ENCODE data around the gene STX4.

STX4 gene

GRCh38 chr16:31061126-31061812, 27.9 kb downstream of the STX4 start:
- Histone ChIP-seq H3K4me3 (ENCODE audit: low read length) (no peak overlapping the region), H3K36me3 (ENCODE audit: insufficient read depth, low read depth, low read length) (peaks cover 42% of the 10 kb centered on the region), H3K4me1 (ENCODE audit: insufficient read depth, low read length) (no peaks in the 10 kb centered on the region), H3K27me3 (ENCODE audit: insufficient read depth, low read length) (no peaks in the 10 kb centered on the region), H3K27ac (ENCODE audit: low read length) (no peak overlapping the region), H3K9ac (ENCODE audit: low read depth, low read length) (no peak overlapping the region), H3K9me3 (ENCODE audit: insufficient read depth, low read depth, low read length) (no peaks in the 10 kb centered on the region)

DNA sequence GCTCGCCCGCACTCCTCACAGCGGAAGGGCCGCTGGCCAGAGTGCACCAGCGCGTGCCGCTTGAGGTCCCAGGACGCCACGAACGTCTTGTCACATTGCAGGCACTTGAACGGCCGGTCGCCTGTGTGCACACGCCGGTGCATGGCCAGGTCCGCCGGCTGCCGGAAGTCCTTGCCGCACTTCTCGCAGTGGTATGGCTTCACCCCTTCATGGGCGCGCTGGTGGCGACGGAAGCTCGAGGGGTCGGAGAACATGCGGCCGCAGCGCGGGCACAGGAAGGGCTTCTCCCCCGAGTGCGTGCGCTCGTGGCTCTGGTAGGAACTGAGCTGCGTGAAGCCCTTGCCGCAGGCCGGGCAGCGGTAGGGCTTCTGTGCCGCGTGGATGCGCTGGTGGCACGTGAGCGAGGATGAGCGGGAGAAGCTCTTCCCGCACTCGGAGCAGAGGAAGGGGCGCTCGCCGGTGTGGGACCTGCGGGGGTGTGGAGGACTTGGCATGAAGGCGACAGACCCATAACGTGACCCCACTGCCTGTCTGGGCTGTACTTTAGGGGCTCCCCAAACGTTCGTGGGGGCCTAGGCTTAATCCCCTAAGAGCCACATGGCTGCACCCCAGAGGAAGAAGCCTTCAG, 28.6 kb downstream of the STX4 start:
- Histone ChIP-seq H3K9ac (ENCODE audit: low read depth, low read length) (no peak overlapping the region), H3K27ac (ENCODE audit: low read length) (no peak overlapping the region), H3K4me1 (ENCODE audit: insufficient read depth, low read length) (no peaks in the 10 kb centered on the region), H3K36me3 (ENCODE audit: insufficient read depth, low read depth, low read length) (peaks cover 42% of the 10 kb centered on the region), H3K27me3 (ENCODE audit: insufficient read depth, low read length) (no peaks in the 10 kb centered on the region), H3K9me3 (ENCODE audit: insufficient read depth, low read depth, low read length) (no peaks in the 10 kb centered on the region), H3K4me3 (ENCODE audit: low read length) (no peak overlapping the region)

GRCh38 chr16:31063495-31063842, 30.1 kb downstream of the STX4 start:
- H3K9me3 ChIP-seq (ENCODE audit: insufficient read depth, low read depth, low read length): no peaks in the 10 kb centered on the region
- H3K4me3 ChIP-seq (ENCODE audit: low read length): no peak overlapping the region
- no peak overlapping the region for H3K27ac ChIP-seq (ENCODE audit: low read length)
- peaks cover 42% of the 10 kb centered on the region for H3K36me3 ChIP-seq (ENCODE audit: insufficient read depth, low read depth, low read length)
- no peaks in the 10 kb centered on the region for H3K4me1 ChIP-seq (ENCODE audit: insufficient read depth, low read length)
- no peak overlapping the region for H3K9ac ChIP-seq (ENCODE audit: low read depth, low read length)
- no peaks in the 10 kb centered on the region for H3K27me3 ChIP-seq (ENCODE audit: insufficient read depth, low read length)

DNA sequence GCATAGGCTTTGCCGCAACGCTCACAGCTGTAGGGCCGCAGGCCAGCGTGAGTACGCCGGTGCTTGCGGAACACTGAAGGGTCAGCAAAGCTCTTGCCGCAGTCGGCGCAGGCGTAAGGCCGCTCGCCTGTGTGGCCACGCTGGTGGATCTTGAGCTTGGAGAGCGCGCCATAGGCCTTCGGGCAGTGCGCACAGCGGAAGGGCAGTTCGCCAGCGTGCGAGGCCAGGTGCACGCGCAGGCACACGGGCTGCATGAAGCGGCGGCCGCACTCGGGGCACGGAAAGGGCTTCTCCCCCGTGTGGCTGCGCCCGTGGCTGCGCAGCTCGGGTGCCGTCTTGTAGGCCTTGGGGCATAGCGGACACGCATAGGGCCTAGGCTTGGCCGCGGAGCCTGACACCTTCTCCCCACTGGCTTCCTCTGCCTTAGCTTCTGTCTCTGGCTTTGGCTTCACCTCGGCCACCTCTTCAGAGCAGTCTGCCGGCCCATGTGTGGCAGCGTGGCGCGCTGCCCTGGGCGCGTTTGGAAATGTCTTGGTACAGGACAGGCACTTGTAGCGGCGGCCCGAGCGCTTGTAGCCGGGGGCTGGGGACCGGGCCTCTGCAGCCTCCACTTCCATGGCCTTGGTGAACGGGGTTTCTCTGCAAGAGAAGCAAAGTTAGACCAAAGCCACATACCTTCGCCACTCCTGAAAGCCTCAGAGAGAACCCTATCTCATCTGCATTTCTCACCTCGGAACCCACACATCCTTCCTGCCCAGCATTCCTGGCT, 30.7 kb downstream of the STX4 start:
- Histone ChIP-seq H3K4me3 (ENCODE audit: low read length) (no peak overlapping the region), H3K9me3 (ENCODE audit: insufficient read depth, low read depth, low read length) (no peaks in the 10 kb centered on the region), H3K36me3 (ENCODE audit: insufficient read depth, low read depth, low read length) (peaks cover 42% of the 10 kb centered on the region), H3K4me1 (ENCODE audit: insufficient read depth, low read length) (no peaks in the 10 kb centered on the region), H3K9ac (ENCODE audit: low read depth, low read length) (no peak overlapping the region), H3K27me3 (ENCODE audit: insufficient read depth, low read length) (no peaks in the 10 kb centered on the region), H3K27ac (ENCODE audit: low read length) (no peak overlapping the region)

GRCh38 chr16:31064882-31065461, 31.6 kb downstream of the STX4 start:
- H3K9ac ChIP-seq (ENCODE audit: low read depth, low read length): no peak overlapping the region
- H3K27ac ChIP-seq (ENCODE audit: low read length): no peak overlapping the region
- no peak overlapping the region for H3K4me3 ChIP-seq (ENCODE audit: low read length)
- H3K36me3 ChIP-seq (ENCODE audit: insufficient read depth, low read depth, low read length): peaks cover 37% of the 10 kb centered on the region; the same call in 1 of the 2 replicates
- no peaks in the 10 kb centered on the region for H3K4me1 ChIP-seq (ENCODE audit: insufficient read depth, low read length)
- H3K9me3 ChIP-seq (ENCODE audit: insufficient read depth, low read depth, low read length): no peaks in the 10 kb centered on the region
- H3K27me3 ChIP-seq (ENCODE audit: insufficient read depth, low read length): no peaks in the 10 kb centered on the region

DNA sequence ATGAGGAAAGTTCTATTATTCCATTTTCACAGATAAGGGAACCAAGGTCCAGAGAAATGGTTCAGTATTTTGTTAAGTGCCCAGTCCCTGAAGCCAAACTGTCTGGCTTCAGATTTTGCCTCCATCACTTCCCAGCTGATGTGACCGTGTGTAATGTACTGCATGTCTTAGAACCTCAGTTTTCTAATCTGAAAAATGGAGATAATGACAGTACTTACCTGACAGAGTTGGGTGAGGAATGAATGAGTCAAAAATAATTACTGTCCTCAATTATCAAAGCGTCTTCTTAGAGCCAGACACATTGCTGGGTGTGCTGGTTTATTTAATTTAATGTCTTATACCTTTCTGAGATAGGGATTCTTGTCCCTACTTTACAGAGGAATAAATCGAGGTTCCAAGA, 34.0 kb downstream of the STX4 start:
- H3K36me3 ChIP-seq (ENCODE audit: insufficient read depth, low read depth, low read length): peaks cover 17% of the 10 kb centered on the region; the same call in 1 of the 2 replicates
- no peak overlapping the region for H3K27ac ChIP-seq (ENCODE audit: low read length)
- peaks cover 6% of the 10 kb centered on the region for H3K4me1 ChIP-seq (ENCODE audit: insufficient read depth, low read length)
- no peak overlapping the region for H3K9ac ChIP-seq (ENCODE audit: low read depth, low read length)
- no peak overlapping the region for H3K4me3 ChIP-seq (ENCODE audit: low read length)
- H3K9me3 ChIP-seq (ENCODE audit: insufficient read depth, low read depth, low read length): no peaks in the 10 kb centered on the region
- no peaks in the 10 kb centered on the region for H3K27me3 ChIP-seq (ENCODE audit: insufficient read depth, low read length)

GRCh38 chr16:31071861-31072260, 38.5 kb downstream of the STX4 start:
- Histone ChIP-seq H3K27me3 (ENCODE audit: insufficient read depth, low read length) (no peaks in the 10 kb centered on the region), H3K27ac (ENCODE audit: low read length) (no peak overlapping the region), H3K9ac (ENCODE audit: low read depth, low read length) (peak overlapping the region; percentile 85), H3K36me3 (ENCODE audit: insufficient read depth, low read depth, low read length) (peaks cover 9% of the 10 kb centered on the region), H3K4me1 (ENCODE audit: insufficient read depth, low read length) (peaks cover 6% of the 10 kb centered on the region), H3K4me3 (ENCODE audit: low read length) (peak overlapping the region; percentile 89), H3K9me3 (ENCODE audit: insufficient read depth, low read depth, low read length) (no peaks in the 10 kb centered on the region)

- peak overlapping the region; percentile 41 for H3K27ac ChIP-seq (ENCODE audit: low read length)
- peak overlapping the region; percentile 89 for H3K4me3 ChIP-seq (ENCODE audit: low read length)
- peak overlapping the region; percentile 85 for H3K9ac ChIP-seq (ENCODE audit: low read depth, low read length)
- peaks cover 17% of the 10 kb centered on the region for H3K36me3 ChIP-seq (ENCODE audit: insufficient read depth, low read depth, low read length)
- H3K4me1 ChIP-seq (ENCODE audit: insufficient read depth, low read length): peaks cover 6% of the 10 kb centered on the region
- no peaks in the 10 kb centered on the region for H3K27me3 ChIP-seq (ENCODE audit: insufficient read depth, low read length)
- H3K9me3 ChIP-seq (ENCODE audit: insufficient read depth, low read depth, low read length): no peaks in the 10 kb centered on the region
Observed at GRCh38 chr16:31072540-31073141, 39.3 kb downstream of the STX4 start.

GRCh38 chr16:31073142-31073969, 40.0 kb downstream of the STX4 start:
- peak overlapping the region; percentile 41 for H3K27ac ChIP-seq (ENCODE audit: low read length)
- no peaks in the 10 kb centered on the region for H3K27me3 ChIP-seq (ENCODE audit: insufficient read depth, low read length)
- H3K9me3 ChIP-seq (ENCODE audit: insufficient read depth, low read depth, low read length): no peaks in the 10 kb centered on the region
- H3K4me1 ChIP-seq (ENCODE audit: insufficient read depth, low read length): peaks cover 6% of the 10 kb centered on the region
- H3K9ac ChIP-seq (ENCODE audit: low read depth, low read length): peak overlapping the region; percentile 85
- H3K36me3 ChIP-seq (ENCODE audit: insufficient read depth, low read depth, low read length): peaks cover 24% of the 10 kb centered on the region
- peak overlapping the region; percentile 89 for H3K4me3 ChIP-seq (ENCODE audit: low read length)

DNA sequence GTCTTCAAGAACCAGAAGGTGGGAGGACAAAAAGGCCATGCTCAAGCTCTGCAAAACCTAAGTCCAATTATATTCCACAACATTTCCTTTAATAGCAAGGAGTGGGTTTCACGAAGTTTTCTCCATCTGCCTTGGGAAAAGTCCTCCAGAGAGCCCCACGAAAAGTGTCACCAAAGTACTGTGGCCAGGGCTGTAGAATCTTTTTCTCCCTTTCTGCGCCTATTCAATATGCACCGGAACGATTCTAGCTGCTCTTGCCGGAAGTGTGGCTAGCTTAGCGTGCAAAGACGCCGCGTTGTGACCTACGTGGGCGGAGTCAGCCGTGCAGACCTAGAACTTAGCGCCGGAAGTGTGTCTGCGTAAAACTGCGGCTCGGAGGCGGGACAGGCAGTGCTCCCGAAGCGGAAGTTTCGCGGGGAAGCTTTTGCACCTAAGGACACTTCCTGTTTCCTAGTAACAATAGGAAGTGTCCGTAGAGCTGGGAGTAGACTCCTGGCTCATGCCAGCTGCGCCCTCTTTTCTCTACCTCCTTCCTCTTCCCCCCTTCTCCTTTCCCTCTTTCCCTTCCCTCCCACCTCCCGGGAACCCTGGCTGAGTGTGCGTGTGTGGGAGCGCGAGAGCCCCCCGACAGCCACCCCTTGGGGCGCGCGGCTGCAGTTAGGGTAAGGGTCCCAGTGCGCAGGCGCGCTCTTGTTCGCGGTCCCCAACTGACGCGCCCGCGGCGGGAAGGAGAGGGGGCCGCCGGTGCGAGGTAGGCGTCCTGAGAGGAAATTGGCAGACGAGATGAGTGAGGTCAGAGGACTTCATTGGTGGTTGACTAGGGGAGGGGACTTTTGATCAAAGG, 40.8 kb downstream of the STX4 start, which contains the start of the genes ZNF646 and ZNF668:
Gene ZNF646, plus strand, starts transcription at position 453 of the 844 bp plus-strand sequence. CDS start 1,903 bp downstream, outside the sequence.
Gene ZNF668, minus strand, starts transcription at position 271 of the 844 bp plus-strand sequence. CDS start 9,781 bp downstream, outside the sequence.
- Histone ChIP-seq H3K9me3 (ENCODE audit: insufficient read depth, low read depth, low read length) (no peaks in the 10 kb centered on the region), H3K4me1 (ENCODE audit: insufficient read depth, low read length) (peaks cover 6% of the 10 kb centered on the region), H3K4me3 (ENCODE audit: low read length) (peak within 1 kb of the TSS; percentile 89), H3K9ac (ENCODE audit: low read depth, low read length) (peak within 1 kb of the TSS; percentile 85), H3K27ac (ENCODE audit: low read length) (peak within 1 kb of the TSS; percentile 43), H3K36me3 (ENCODE audit: insufficient read depth, low read depth, low read length) (peaks cover 32% of the 10 kb centered on the region), H3K27me3 (ENCODE audit: insufficient read depth, low read length) (no peaks in the 10 kb centered on the region)

All from iPS-20b (cell line).